K562 (cell line): ENCODE data around the gene NHSL2. TPM values are rescaled to one million over a fixed set of nuclear protein-coding genes. Genes with fewer than 3 reads are reported as not detected.
"Not testable (repeated sequence)": the region's sequence is repeated elsewhere in the genome, so short reads cannot be mapped to it uniquely, and the experiment has no call there.

Experiments
- ATAC-seq: fragments of 200-7000 bp; cut with Tn5 transposase; 3 replicates; pipeline ENCODE4 v1.9.1; 2020; ENCODE audit warnings: moderate library complexity
- BruUV-seq: library from RNA; stranded (reverse); fragments of 400-500 nt; replicated peaks from 2 replicates; lab custom pipeline; 2021; lab: Mats Ljungman, UMichigan
- CTCF ChIA-PET: fragments of 300-600 bp; formaldehyde crosslinking; extraction: SDS; loops from one replicate; lab custom pipeline; 2021; ENCODE audit warnings: low intra/inter-chr PET ratio; lab: Yijun Ruan, JAX
- POLR2A ChIA-PET: fragments of 300-600, 350-650 bp; sonication (Branson Sonifier 250); formaldehyde crosslinking; extraction: SDS; loops from one replicate; lab custom pipeline; 2021; ENCODE audit warnings: antibody characterized with exemption, inconsistent platforms; lab: Yijun Ruan, JAX
- DNase-seq, 4 experiments: peaks; one replicate each; pipeline versions ENCODE4 v3.0.0 to v3.0.0-alpha.2; 2011 to 2018; ENCODE audit warnings: low spot score in 3 of 4, mixed read lengths in 3 of 4; ENCODE audit errors: extremely low read depth in 1 of 4
- FAIRE-seq: peaks from 2 replicates; lab custom pipeline; 2011; peaks lifted over from hg19 to GRCh38; lab: Jason Lieb, UNC
- H2AFZ ChIP-seq: 2 replicates; pipeline ENCODE4 v1.6.0; 2011; ENCODE audit warnings: low read depth, low read length, control low read depth, inconsistent platforms
- H3K27ac ChIP-seq: fragments of 200-600 bp; 3 replicates; pipeline ENCODE4 v1.8.0; 2011; ENCODE audit warnings: low read depth, mild to moderate bottlenecking, control low read depth, inconsistent platforms, low read length, moderate library complexity, mixed read lengths; ENCODE audit errors: extremely low read depth
- H3K27me3 ChIP-seq, 2 experiments: fragments of 300-600 bp in 1 of 2; 2 replicates in 1 of 2; 3 replicates in 1 of 2; pipeline versions ENCODE4 v1.6.0 to v1.8.0; 2011; ENCODE audit warnings: inconsistent platforms in 2 of 2, low read length in 2 of 2, mild to moderate bottlenecking in 1 of 2, mixed read lengths in 1 of 2, moderate library complexity in 1 of 2; ENCODE audit not compliant: control insufficient read depth in 2 of 2, insufficient read depth in 2 of 2
- H3K36me3 ChIP-seq: fragments of 300-600 bp; 3 replicates; pipeline ENCODE4 v1.8.0; 2011; ENCODE audit warnings: mild to moderate bottlenecking, low read length, inconsistent platforms; ENCODE audit not compliant: control insufficient read depth, insufficient read depth
- H3K4me1 ChIP-seq, 2 experiments: fragments of 200-600 bp in 1 of 2; replicated peaks in 1 of 2; 2 replicates in 1 of 2; 3 replicates in 1 of 2; pipeline versions ENCODE4 v1.5.1 to v1.8.0; 2011; ENCODE audit warnings: inconsistent platforms in 2 of 2, low read length in 2 of 2, mild to moderate bottlenecking in 1 of 2, mixed read lengths in 1 of 2, moderate library complexity in 1 of 2; ENCODE audit not compliant: control insufficient read depth in 2 of 2, insufficient read depth in 2 of 2
- H3K4me2 ChIP-seq: 2 replicates; pipeline ENCODE4 v1.6.1; 2011; ENCODE audit warnings: low read length, control low read depth, inconsistent platforms, mixed read lengths; ENCODE audit not compliant: insufficient read depth
- H3K4me3 ChIP-seq: fragments of 200-600 bp; sonication (generic), shearing (Covaris generic); 2 replicates; pipeline ENCODE4 v1.5.1; 2016; ENCODE audit warnings: control low read depth, inconsistent platforms
- H3K79me2 ChIP-seq: fragments of 200-600 bp; 3 replicates; pipeline ENCODE4 v1.8.0; 2011; ENCODE audit warnings: low read length, inconsistent platforms; ENCODE audit not compliant: control insufficient read depth, insufficient read depth
- H3K9ac ChIP-seq, 2 experiments: 2 replicates each; pipeline versions ENCODE4 v1.6.0 to v1.6.1; 2011; ENCODE audit warnings: low read depth in 2 of 2, low read length in 2 of 2, control low read depth in 1 of 2, inconsistent platforms in 1 of 2, mild to moderate bottlenecking in 1 of 2, mixed read lengths in 1 of 2; ENCODE audit not compliant: insufficient read depth in 1 of 2
- H3K9me1 ChIP-seq: one replicate; pipeline ENCODE4 v1.6.0; 2011; ENCODE audit warnings: inconsistent platforms, mild to moderate bottlenecking, low read length, moderate library complexity; ENCODE audit not compliant: control insufficient read depth, insufficient read depth
- H3K9me3 ChIP-seq: replicated peaks from 2 replicates; pipeline ENCODE4 v1.5.1; 2011; ENCODE audit warnings: low read depth, low read length, inconsistent platforms; ENCODE audit not compliant: control insufficient read depth, insufficient read depth
- H4K20me1 ChIP-seq: replicated peaks from 2 replicates; pipeline ENCODE4 v1.6.1; 2011; ENCODE audit warnings: low read length, inconsistent platforms, mixed read lengths; ENCODE audit not compliant: control insufficient read depth, insufficient read depth
- POLR2B ChIP-seq: fragments of 450-650 bp; IDR thresholded peaks from 2 replicates; pipeline ENCODE4 v1.6.1; 2018; ENCODE audit warnings: low read depth; ENCODE audit not compliant: partially characterized antibody
- ZBTB17 ChIP-seq: fragments of 450-650 bp; formaldehyde crosslinking; IDR thresholded peaks from 2 replicates; pipeline ENCODE4 v1.4.0; 2020; ENCODE audit warnings: mild to moderate bottlenecking
- ZNF146 ChIP-seq: IDR thresholded peaks from one replicate; pipeline ENCODE4 v1.6.1; 2018; ENCODE audit warnings: missing compliant biosample characterization; ENCODE audit not compliant: unreplicated experiment
- ZNF165 ChIP-seq: fragments of 250-450 bp; sonication (Bioruptor Pico); IDR thresholded peaks from 2 replicates; pipeline ENCODE4 v1.4.0; 2020; ENCODE audit warnings: borderline replicate concordance
- WGBS: fragments of 100-300 bp; shearing (Covaris generic); methylation state at CpG from one replicate; pipeline ENCODE4 v1.1.6; 2016; ENCODE audit warnings: low coverage, mixed read lengths; ENCODE audit not compliant: insufficient coverage; ENCODE audit errors: missing lambda C conversion rate; 5-methylcytosine and 5-hydroxymethylcytosine counted together
- in situ Hi-C: fragments of 300-500 bp; cut with MboI; formaldehyde crosslinking; loops from 4 replicates; pipeline ENCODE4 v1.15.0; 2018; ENCODE audit warnings: inconsistent platforms, mixed read lengths
- intact Hi-C: fragments of 100-400 bp; cut with micrococcal nuclease; formaldehyde crosslinking; loops from 2 replicates; pipeline ENCODE4 v1.14.2; 2022
- polyA plus RNA-seq, 8 experiments: library from polyadenylated mRNA; depleted of rRNA in 4 of 8; stranded (reverse) in 5 of 8; unstranded in 3 of 8; fragments of >200 nt; fragmentation: Nextera tagmentation in 2 of 8; fragmentation: Illumina TruSeq in 1 of 8; extraction: Ambion mirVana in 2 of 8; extraction: Trizol in 1 of 8; gene quantifications; 2 replicates each; pipeline versions ENCODE4 v1.2.1 to v1.2.3, GENCODE V29; 2011 to 2014; ENCODE audit warnings: inconsistent platforms in 1 of 8, missing spikeins in 1 of 8
- total RNA-seq, 7 experiments: library from RNA; depleted of rRNA in 6 of 7; stranded (reverse); fragments of >200 nt in 6 of 7; fragmentation: Illumina TruSeq in 2 of 7; extraction: Trizol in 2 of 7; gene quantifications; 2 replicates each; pipeline versions ENCODE4 v1.2.1 to v1.2.3, GENCODE V29; 2011 to 2021; ENCODE audit warnings: low replicate concordance in 1 of 7
- TF ChIP-seq, protein P1 (sequence below): fragments of 250-450 bp; sonication (Bioruptor Pico); IDR thresholded peaks from 2 replicates; pipeline ENCODE4 v1.9.0; 2021; ENCODE audit warnings: mild to moderate bottlenecking

Gene NHSL2
- total and polyA plus RNA-seq, 9 of the 15 experiments (the other 6 are each of a cell fraction or from before 2014, with no cell fraction given) = 0.02 TPM; not detected in 8

DNA sequence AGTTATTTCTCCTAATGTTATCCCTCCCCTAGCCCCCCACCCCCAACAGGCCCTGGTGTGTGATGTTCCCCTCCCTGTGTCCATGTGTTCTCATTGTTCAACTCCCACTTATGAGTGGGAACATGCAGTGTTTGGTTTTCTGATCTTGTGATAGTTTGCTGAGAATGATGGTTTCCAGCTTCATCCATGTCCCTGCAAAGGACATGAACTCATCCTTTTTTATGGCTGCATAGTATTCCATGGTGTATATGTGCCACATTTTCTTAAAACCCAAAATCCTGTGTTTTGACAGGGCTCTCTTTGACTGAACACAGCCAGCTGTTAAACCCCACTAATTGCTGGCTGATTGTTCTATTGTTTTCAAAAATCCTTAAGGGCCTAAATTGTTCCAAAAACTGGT is 53.5 kb downstream of the NHSL2 start:
- TF ChIP-seq ZNF146 (CRISPR knock-in tag) = peak; percentile 19
- H3K4me3 ChIP-seq, ATAC-seq, H3K9me3 ChIP-seq, POLR2A ChIA-PET, FAIRE-seq, H3K27me3 ChIP-seq, H3K4me1 ChIP-seq, intact Hi-C loops, BruUV-seq, H2AFZ ChIP-seq, H4K20me1 ChIP-seq, in situ Hi-C loops, H3K9me1 ChIP-seq, DNase-seq, CTCF ChIA-PET, H3K27ac ChIP-seq, H3K36me3 ChIP-seq, H3K4me2 ChIP-seq, H3K79me2 ChIP-seq, H3K9ac ChIP-seq: not testable (repeated sequence)

DNA sequence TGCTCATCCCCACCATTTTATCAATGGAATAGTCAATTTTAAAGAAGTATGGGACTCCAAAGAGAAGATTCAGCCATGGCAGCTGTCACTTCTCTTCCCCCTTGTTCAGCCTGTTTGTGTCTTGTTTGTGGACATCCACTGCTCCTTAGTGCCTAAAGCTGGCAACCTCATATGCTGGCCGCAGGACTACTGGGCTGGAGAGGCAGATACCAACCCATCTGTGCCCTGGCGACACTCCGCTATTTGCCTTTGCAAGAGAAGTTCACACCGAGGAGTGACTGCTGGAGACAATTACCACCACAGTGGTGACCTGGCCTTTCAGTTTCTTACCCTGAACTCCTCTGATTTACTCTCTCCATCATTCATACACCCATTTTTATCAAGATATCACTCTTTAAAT is 64.3 kb downstream of the NHSL2 start:
- no peaks in the 10 kb centered on the region for H3K79me2 ChIP-seq
- no peaks in the 10 kb centered on the region for H3K9me3 ChIP-seq
- no peaks in the 10 kb centered on the region for H3K36me3 ChIP-seq
- intact Hi-C loops = no loop called here
- H3K9ac ChIP-seq = no peak overlapping the region
- DNase-seq (no peak), ATAC-seq (no peak), FAIRE-seq (no peak)
- CTCF ChIA-PET = no interaction called here
- no peak overlapping the region for H3K4me2 ChIP-seq
- H4K20me1 ChIP-seq = no peaks in the 10 kb centered on the region
- no peaks in the 10 kb centered on the region for H3K4me1 ChIP-seq
- 4% methylated on average over 4 of the region's 4 CpGs for WGBS
- no TSS peak for BruUV-seq
- POLR2A ChIA-PET = interaction anchor here (0.8 kb wide), 1 partner anchor 12 kb away, joined by 3 read pairs; no protein-coding TSS in a partner anchor
- no peak overlapping the region for H2AFZ ChIP-seq
- in situ Hi-C loops = no loop called here
- peaks cover 0 to 9% of the 10 kb centered on the region in 2 experiments; a peak in 1 of 5 replicates for H3K27me3 ChIP-seq
- no peak for TF ChIP-seq ZBTB17 (CRISPR knock-in tag)
- TF ChIP-seq, protein P1, sequence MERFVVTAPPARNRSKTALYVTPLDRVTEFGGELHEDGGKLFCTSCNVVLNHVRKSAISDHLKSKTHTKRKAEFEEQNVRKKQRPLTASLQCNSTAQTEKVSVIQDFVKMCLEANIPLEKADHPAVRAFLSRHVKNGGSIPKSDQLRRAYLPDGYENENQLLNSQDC (CRISPR knock-in tag) = no peak
- no peak for TF ChIP-seq ZNF165 (CRISPR knock-in tag)
- no peak for TF ChIP-seq POLR2B
- no peaks in the 10 kb centered on the region for H3K9me1 ChIP-seq
- no peak overlapping the region for H3K27ac ChIP-seq
- H3K4me3 ChIP-seq = no peak overlapping the region
